NCI-H1930 (cell line): Measurements from ENCODE around the gene ACTMAP.
"Not testable (repeated sequence)": the region's sequence is repeated elsewhere in the genome, so short reads cannot be mapped to it uniquely, and the experiment has no call there.

Experiments
- DNase-seq, 2 experiments: peaks; one replicate each; lab custom pipeline; 2025; lab: John Stamatoyannopoulos, UW

ACTMAP gene, protein sequence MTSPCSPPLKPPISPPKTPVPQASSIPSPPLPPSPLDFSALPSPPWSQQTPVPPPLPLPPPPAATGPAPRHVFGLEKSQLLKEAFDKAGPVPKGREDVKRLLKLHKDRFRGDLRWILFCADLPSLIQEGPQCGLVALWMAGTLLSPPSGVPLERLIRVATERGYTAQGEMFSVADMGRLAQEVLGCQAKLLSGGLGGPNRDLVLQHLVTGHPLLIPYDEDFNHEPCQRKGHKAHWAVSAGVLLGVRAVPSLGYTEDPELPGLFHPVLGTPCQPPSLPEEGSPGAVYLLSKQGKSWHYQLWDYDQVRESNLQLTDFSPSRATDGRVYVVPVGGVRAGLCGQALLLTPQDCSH

DNA sequence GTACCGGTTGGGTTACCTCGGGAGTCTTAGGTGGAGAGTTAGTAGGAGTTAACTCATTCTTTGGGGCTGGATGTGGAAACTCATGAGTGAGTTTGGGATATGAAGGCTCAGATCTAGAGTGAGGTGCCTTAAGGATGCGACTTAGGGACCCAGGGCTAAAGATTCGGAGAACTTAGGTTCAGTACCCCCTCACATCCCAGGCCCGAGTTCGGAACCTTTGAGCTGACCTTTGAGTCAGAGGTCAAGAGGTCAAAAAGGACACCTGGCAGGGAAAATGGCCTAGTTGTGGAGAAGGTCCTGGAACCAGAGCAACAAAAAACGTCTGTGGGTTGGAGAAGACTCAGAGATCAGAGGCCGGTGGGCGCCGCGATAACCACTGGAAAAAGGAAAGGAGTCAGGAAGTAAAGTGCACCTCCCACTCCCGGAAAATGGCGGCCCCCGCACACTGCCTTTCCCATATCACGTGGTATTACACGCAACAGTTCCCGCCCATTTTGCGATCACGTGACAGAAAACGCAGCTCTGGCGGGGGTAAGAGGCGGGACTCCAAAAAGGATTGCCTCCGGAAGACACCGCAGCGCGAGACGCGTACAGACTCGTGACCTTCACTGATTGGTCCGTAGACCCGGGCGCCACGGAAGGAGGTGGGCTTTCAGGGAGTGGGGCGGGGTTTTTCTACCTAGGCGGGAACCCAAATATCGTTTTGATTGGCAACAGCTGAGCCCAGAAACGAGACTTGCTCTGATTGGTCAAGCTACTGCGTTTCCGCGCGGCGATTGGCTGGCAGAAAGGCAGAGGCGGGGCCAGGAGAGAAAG lies at the start of gene ACTMAP:
Gene ACTMAP (minus strand): TSS at position 420 of the 816 bp plus-strand sequence. CDS start 674 bp downstream, outside the sequence.
- DNase-seq = peak; percentile 100

DNA sequence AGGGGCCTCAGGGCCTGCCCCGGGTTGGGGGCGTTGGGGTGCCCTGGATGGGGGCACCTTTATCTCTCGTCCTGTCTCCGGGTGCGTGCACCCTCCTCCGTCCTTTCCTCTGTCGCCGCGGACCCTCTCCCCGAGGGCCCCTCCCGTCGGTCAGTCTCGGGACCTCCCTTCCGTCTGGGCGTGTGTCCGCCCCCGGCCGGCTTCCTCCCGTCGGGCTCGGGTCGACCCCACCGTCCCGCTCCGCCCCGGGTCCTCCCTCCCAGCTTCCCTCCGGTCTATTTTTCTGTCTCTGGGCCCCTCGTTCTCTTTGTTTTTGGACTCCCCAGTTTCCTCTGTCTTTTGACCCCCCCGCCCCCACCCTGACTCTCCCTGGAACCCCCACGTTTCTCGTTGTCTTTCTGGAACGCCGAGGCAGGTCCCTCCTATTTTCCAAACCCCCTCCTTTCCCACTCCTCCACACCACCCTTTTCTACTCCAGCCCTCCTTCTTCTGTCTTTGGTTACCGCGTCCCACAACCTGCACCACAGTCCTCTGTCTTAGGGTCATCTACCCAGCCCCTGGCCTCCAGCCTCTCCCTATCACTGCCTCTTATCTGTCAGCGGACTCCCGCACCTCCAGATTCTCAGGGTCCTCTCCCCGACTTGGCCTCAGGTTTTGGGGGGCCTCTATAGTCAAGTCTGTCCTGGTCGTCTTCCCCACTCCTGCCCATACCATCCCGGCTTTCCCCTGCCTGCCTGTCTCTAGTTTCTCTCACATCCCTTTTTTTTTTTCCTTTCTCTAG lies 49.5 kb upstream of the ACTMAP start:
- no peak for DNase-seq

GRCh38 chr19:40798683-40799557 lies 48.6 kb upstream of the ACTMAP start, which contains the start of gene EGLN2:
Gene EGLN2 (plus strand): TSS chr19:40799191. CDS start chr19:40800573, 1,382 bp downstream.
- DNase-seq = peak; percentile 99 to 100

DNA sequence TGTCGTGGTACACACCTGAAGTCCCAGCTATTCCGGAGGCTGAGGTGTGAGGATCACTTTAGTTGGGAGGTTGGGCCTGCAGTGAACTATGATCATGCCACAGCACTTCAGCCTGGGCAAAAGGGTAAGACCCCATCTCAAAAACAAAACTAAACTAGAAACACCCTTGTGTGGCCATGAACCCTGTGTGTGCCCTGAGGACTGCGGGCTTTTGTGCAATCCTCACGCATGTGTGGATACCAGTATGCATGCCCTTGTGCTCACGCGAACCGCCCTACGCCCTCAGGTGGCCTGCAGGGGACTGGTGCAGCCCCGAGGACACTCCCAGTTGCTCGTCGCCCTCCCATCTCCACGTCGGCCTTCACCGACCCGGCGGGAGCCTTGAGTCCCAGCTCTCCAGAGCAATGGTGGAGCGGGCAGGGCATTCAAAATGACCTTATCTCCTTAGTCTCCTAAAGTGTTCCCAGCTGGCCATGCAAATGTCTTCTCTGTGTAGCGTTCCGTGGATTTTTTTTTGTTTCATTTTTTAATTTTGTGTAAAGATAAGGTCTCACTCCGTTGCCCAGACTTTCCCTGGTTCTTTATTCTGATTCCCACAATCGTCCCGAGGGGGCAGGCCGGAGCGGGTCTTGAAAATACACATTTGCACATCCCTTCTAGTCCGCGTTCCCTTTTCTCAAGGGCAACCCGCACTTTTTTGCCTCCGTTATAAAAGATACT lies 47.8 kb upstream of the ACTMAP start:
- DNase-seq = peak; percentile 47 to 53

DNA sequence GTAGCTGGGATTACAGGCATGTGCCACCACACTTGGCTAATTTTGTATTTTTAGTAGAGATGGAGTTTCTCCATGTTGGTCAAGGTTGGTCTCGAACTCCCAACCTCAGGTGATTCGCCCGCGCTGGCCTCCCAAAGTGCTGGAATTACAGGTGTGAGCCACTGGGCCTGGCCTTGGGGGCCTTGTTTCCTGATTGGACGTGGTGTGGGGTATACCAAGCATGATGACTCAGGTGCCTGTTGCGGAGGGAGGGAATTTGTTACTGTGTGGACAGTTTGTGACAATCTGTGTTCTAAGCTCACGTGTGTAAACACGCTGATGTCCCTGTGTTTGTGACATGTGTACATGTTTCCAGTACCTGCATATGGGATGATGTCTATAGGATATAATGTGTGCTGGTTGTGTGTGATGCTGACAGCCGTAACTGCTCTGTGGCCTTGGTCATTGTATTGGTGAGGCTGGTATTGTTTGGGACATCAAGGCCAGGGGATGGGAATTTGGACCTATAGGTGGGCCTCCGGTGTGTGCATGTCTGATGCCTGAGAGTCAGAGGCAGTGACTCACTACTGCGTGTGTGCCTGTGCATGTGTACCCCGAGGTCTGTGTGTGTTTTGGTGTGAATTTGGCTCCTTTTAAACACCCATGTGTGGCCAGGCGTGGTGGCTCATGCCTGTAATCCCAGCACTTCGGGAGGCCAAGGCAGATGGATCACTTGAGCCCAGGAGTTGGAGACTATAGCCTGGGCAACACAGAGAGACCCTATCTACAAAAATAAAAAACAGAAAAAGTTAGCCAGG lies 47.1 kb upstream of the ACTMAP start:
- no peak for DNase-seq

DNA sequence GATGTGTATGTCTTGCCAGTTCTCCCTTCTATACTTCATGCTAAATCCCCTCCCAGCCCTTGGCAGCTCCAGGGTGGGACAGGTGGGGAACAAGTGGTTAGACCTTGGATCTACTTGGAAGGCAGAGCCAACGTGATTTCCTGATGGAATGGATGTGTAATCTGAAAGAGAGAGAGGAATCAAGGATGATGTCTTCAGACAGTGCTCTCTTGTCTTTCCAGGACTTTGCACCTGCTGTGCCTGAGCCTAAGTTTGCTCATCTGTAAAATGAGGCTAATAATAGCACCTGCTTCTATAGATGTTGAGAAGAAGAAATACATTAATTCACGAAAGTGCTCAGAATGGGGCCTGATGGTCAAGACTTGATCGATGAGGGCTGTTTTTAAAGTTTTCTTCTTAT lies 41.7 kb upstream of the ACTMAP start:
- DNase-seq = no peak

GRCh38 chr19:40791349-40791748 lies 41.1 kb upstream of the ACTMAP start:
- no peak for DNase-seq

DNA sequence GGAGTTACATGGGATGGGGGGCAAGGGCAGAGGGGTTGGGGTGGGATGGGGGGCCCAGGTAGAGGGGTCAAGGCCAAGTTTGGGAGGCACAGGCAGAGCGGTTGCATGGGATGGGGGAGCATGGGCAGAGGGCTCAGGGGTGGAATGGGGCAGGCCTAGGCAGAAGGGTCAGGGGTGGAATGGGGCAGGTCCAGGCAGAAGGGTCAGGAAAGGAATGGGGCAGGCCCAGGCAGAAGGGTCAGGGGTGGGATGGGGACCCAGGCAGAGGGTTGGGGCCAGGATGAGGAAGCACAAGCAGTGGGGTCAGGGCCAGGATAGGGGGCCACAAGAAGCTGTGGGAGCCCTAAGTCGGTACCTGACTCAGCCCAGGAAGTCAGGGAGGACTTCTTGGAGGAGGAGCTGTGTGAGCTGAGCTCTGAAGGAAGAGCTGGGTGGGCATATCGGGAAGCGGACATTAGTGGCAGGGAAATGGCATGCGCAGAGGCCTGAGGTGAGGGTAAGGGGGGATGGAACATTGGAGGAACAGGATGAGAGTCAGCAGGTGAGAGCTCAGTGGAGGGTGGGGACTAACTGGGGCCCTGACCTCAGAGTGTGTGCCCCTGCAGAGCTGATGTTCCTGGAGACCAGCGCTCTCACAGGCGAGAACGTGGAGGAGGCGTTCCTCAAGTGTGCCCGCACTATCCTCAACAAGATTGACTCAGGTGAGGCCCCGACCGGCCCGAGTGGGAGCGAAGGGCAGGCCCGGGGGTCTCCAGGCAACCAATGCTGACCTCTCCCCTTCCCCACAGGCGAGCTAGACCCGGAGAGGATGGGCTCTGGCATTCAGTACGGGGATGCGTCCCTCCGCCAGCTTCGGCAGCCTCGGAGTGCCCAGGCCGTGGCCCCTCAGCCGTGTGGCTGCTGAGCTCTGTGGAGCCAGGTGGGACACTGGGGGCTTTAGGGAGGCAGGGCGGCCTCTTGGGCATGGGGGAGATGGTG lies 36.1 kb upstream of the ACTMAP start:
- DNase-seq = no peak

- DNase-seq = no peak
Observed at GRCh38 chr19:40785526-40785925, 35.2 kb upstream of the ACTMAP start.

GRCh38 chr19:40784146-40784545 lies 33.9 kb upstream of the ACTMAP start:
- not testable (repeated sequence) for DNase-seq

- DNase-seq = no peak
Observed at GRCh38 chr19:40783711-40784110, 33.4 kb upstream of the ACTMAP start.

- no peak for DNase-seq
Observed at GRCh38 chr19:40781140-40781539, 30.9 kb upstream of the ACTMAP start.

- no peak for DNase-seq
Observed at GRCh38 chr19:40780582-40780981, 30.3 kb upstream of the ACTMAP start.

DNA sequence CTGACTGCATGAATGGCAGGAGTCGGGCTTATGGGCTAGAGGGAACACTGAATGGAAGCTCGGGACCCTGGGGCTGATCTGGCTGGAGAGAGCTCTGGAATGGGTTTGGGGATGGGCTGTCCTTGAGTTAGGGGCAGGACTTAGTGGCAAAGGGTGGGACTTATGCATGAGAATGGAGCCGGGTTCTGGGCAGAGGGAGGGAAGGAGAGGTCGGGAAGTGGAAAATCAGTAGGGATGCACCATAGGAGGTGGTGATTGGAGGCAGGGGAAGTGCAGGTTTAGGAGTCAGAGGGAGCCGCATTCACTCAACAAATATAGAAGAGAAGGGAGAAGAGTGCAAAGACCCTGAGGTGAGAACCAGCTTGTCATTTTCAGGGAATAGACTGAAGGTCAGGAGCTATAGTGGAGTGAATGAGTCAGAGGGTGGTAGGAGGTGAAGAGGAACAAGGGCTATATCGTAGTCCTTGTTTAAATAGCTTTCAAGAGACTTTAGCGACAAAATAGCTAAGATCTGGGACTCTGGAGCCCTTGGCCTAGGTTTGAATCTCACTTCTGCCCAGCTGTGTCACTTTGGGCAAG lies 28.5 kb upstream of the ACTMAP start:
- no peak for DNase-seq

DNA sequence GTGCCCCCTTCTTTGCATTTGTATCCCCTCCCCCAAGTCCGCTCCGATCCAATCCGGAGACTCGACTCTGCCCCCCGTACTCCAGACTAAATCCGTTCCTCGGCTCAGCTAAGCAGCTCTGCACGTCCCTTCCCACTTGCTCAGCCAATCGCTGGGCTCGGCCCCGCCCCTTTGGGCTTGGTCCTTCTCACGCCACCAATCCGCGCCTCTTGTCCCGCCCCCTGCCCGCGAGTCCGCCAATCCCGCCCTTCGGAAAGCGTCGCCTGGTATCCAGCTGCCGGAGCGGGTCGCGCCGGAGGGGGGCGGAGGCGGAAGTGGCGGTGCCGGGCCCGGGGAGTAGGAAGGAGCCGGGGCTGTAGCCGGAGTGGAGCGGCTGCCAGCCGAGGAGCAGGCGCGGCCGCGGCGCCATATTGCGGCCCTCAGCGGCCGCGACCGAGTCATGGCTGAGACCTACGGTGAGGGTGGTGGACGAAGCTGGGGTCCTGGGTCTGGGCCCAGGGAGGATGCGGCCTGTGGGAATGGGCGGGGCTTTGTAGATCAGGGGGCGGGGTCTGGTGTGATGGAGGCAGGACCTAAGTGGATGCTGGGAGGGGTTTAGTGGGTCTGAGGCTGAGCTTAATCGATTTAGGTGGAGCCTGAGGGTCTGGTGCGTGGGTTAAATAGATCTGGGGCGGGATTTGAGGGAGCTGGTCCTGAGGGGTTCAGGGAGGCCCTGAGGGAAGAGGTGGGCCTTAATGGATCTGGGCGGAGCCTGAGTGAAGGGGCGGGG lies 27.8 kb upstream of the ACTMAP start, which contains the start of gene RAB4B:
Gene RAB4B (plus strand): TSS at position 311 of the 769 bp plus-strand sequence. CDS start 129 bp downstream, at position 440.
- DNase-seq = peak; percentile 100

GRCh38 chr19:40777645-40777936 lies 27.3 kb upstream of the ACTMAP start:
- DNase-seq = no peak

DNA sequence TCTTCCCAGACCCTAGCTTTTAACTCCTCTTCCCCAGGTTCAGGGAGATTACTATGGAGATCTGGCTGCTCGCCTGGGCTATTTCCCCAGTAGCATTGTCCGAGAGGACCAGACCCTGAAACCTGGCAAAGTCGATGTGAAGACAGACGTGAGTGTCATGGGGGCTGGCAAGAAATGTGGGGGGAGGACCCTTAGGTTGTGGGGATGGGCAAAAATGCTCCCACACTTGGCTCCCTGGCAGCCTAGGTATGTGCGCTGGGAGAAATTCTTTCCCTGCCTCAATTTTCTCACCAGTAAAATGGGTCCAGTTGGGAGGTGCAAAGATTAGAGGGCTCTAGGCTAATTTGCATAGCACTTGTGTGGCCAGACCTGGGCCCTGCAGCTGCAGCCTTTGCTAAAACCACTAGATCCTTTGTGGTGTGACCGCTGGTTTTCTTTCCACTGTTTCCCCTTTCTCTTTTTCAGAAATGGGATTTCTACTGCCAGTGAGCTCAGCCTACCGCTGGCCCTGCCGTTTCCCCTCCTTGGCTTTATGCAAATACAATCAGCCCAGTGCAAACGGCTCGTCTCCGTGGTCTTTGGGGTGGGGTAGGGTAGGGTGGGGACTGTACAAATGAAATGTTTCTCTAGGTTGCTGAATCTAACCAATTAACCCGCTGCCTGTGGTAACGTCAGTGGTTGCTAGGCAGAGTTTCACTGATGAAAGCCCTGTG lies 26.8 kb upstream of the ACTMAP start:
- peak; percentile 85 to 90 for DNase-seq
